ENCODE results near the gene OR2C1.

The OR2C1 gene

GRCh38 chr16:3377917-3378316 is 22.2 kb downstream of the OR2C1 start:
- no peak for DNase-seq (ENCODE audit: low read depth)
- H3K4me3 ChIP-seq (ENCODE audit: control insufficient read depth, low read depth, low read length) = no peak overlapping the region
- no peak for TF ChIP-seq CTCF (IDR thresholded peaks at IDR 0.05; ENCODE audit: control insufficient read depth, insufficient read depth, low read depth, low read length, missing control alignments)

- H3K4me3 ChIP-seq (ENCODE audit: control insufficient read depth, low read depth, low read length) = no peak overlapping the region
- DNase-seq (ENCODE audit: low read depth) = no peak
- no peak for TF ChIP-seq CTCF (IDR thresholded peaks at IDR 0.05; ENCODE audit: control insufficient read depth, insufficient read depth, low read depth, low read length, missing control alignments)
Observed at GRCh38 chr16:3383045-3383448, 27.4 kb downstream of the OR2C1 start.

GRCh38 chr16:3388325-3388724 is 32.6 kb downstream of the OR2C1 start:
- TF ChIP-seq CTCF (IDR thresholded peaks at IDR 0.05; ENCODE audit: control insufficient read depth, insufficient read depth, low read depth, low read length, missing control alignments) = no peak
- H3K4me3 ChIP-seq (ENCODE audit: control insufficient read depth, low read depth, low read length) = no peak overlapping the region
- no peak for DNase-seq (ENCODE audit: low read depth)

- no peak for TF ChIP-seq CTCF (IDR thresholded peaks at IDR 0.05; ENCODE audit: control insufficient read depth, insufficient read depth, low read depth, low read length, missing control alignments)
- no peak overlapping the region for H3K4me3 ChIP-seq (ENCODE audit: control insufficient read depth, low read depth, low read length)
- no peak for DNase-seq (ENCODE audit: low read depth)
Observed at GRCh38 chr16:3389663-3390338, 34.1 kb downstream of the OR2C1 start.

- TF ChIP-seq CTCF (IDR thresholded peaks at IDR 0.05; ENCODE audit: control insufficient read depth, insufficient read depth, low read depth, low read length, missing control alignments) = no peak
- peak overlapping the region; percentile 74 for H3K4me3 ChIP-seq (ENCODE audit: control insufficient read depth, low read depth, low read length)
- DNase-seq (ENCODE audit: low read depth) = no peak
Observed at GRCh38 chr16:3400446-3400778, 44.7 kb downstream of the OR2C1 start.

GRCh38 chr16:3400779-3401688 is 45.3 kb downstream of the OR2C1 start, which contains the start of the genes ZNF174 and ZSCAN32:
Gene ZNF174, plus strand, starts transcription at chr16:3401215. Its CDS starts 790 bp downstream, at chr16:3402005.
Gene ZSCAN32, minus strand, starts transcription at chr16:3401004. Its CDS starts 3,447 bp downstream, at chr16:3397557.
- peak; percentile 97 for DNase-seq (ENCODE audit: low read depth)
- peak within 1 kb of the TSS; percentile 74 for H3K4me3 ChIP-seq (ENCODE audit: control insufficient read depth, low read depth, low read length)
- TF ChIP-seq CTCF (IDR thresholded peaks at IDR 0.05; ENCODE audit: control insufficient read depth, insufficient read depth, low read depth, low read length, missing control alignments) = no peak

All from AG09309 (cell line).